ENCODE measurements around the gene CMTM2.

CMTM2 gene

DNA sequence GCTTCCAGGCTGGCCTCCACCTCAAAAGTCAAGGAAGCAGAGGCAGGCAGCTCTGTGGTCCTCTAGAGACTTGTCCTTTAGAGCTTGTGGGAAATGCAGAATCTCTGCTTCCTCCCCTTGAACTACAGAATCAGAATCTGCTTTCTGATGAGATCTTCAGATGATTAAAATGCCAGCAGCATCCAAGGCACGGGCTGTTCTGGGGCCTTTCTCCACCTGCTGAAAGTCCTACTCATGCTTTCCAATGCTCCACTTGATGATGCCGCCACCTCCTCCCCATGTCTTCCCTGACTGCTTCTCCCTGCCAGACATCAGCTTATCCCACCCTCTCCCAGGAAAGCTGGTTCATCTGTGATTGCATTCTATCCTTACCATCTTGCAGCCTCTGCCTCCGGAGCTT lies 58.5 kb downstream of the CMTM2 start:
- DNase-seq = no peak

Measured in fibroblast of skin of back (primary cell).